Measurements from ENCODE around the gene TMEM119.

Gene TMEM119

GRCh38 chr12:108615918-108616317 is 18.0 kb upstream of the TMEM119 start:
- DNase-seq, result no peak

GRCh38 chr12:108614639-108615038 is 16.8 kb upstream of the TMEM119 start:
- DNase-seq, result no peak

GRCh38 chr12:108614041-108614440 is 16.2 kb upstream of the TMEM119 start:
- no peak for DNase-seq

GRCh38 chr12:108613548-108613947 is 15.7 kb upstream of the TMEM119 start:
- DNase-seq, result no peak

- no peak for DNase-seq
Observed at GRCh38 chr12:108612788-108613282, 15.0 kb upstream of the TMEM119 start.

GRCh38 chr12:108611884-108612415 is 14.1 kb upstream of the TMEM119 start:
- DNase-seq, result no peak

- DNase-seq, result no peak
Observed at GRCh38 chr12:108610856-108611605, 13.1 kb upstream of the TMEM119 start.

GRCh38 chr12:108610336-108610815 is 12.5 kb upstream of the TMEM119 start:
- DNase-seq, result no peak

- no peak for DNase-seq
Observed at GRCh38 chr12:108609537-108610335, 11.9 kb upstream of the TMEM119 start.

- no peak for DNase-seq
Observed at GRCh38 chr12:108608616-108609015, 10.7 kb upstream of the TMEM119 start.

GRCh38 chr12:108607981-108608600 is 10.2 kb upstream of the TMEM119 start:
- no peak for DNase-seq

- no peak for DNase-seq
Observed at GRCh38 chr12:108606492-108606891, 8.6 kb upstream of the TMEM119 start.

GRCh38 chr12:108605690-108606406 is 8.0 kb upstream of the TMEM119 start:
- no peak for DNase-seq

- no peak for DNase-seq
Observed at GRCh38 chr12:108605000-108605689, 7.3 kb upstream of the TMEM119 start.

- DNase-seq, result no peak
Observed at GRCh38 chr12:108604208-108604941, 6.5 kb upstream of the TMEM119 start.

GRCh38 chr12:108603743-108604142 is 5.9 kb upstream of the TMEM119 start:
- DNase-seq, result no peak

GRCh38 chr12:108602976-108603704 is 5.3 kb upstream of the TMEM119 start:
- no peak for DNase-seq

GRCh38 chr12:108602209-108602705 is 4.4 kb upstream of the TMEM119 start:
- DNase-seq, result no peak

- no peak for DNase-seq
Observed at GRCh38 chr12:108600702-108601007, 2.8 kb upstream of the TMEM119 start.

- no peak for DNase-seq
Observed at GRCh38 chr12:108599948-108600701, 2.2 kb upstream of the TMEM119 start.
